Endodermal cell (in vitro differentiated cells): Measurements from ENCODE around the gene RALGAPA2. TPM values are rescaled to one million over a fixed set of nuclear protein-coding genes. Genes with fewer than 3 reads are reported as not detected.

ENCODE experiments used
- DNase-seq: peaks from one replicate; pipeline ENCODE4 v3.0.0-alpha.2; 2017
- H3K27ac ChIP-seq: 2 replicates; pipeline ENCODE4 v1.5.1; 2013; ENCODE audit warnings: mild to moderate bottlenecking, low read depth, low read length, moderate library complexity
- H3K27me3 ChIP-seq: 2 replicates; pipeline ENCODE4 v1.6.1; 2013; ENCODE audit warnings: mild to moderate bottlenecking, low read length, moderate library complexity; ENCODE audit not compliant: insufficient read depth, control insufficient read depth, poor library complexity, severe bottlenecking
- H3K36me3 ChIP-seq: 2 replicates; pipeline ENCODE4 v1.7.0; 2013; ENCODE audit warnings: mild to moderate bottlenecking, low read length, moderate library complexity; ENCODE audit not compliant: control insufficient read depth, insufficient read depth
- H3K4me1 ChIP-seq: one replicate; pipeline ENCODE4 v1.7.0; 2013; ENCODE audit warnings: low read length; ENCODE audit not compliant: control insufficient read depth, insufficient read depth
- H3K4me3 ChIP-seq: 2 replicates; pipeline ENCODE4 v1.5.1; 2013; ENCODE audit warnings: mild to moderate bottlenecking, low read length, moderate library complexity
- H3K9ac ChIP-seq: 2 replicates; pipeline ENCODE4 v1.6.1; 2013; ENCODE audit warnings: mild to moderate bottlenecking, low read length, moderate library complexity; ENCODE audit not compliant: poor library complexity, severe bottlenecking; ENCODE audit errors: extremely low read depth
- H3K9me3 ChIP-seq: 2 replicates; pipeline ENCODE4 v1.6.1; 2013; ENCODE audit warnings: mild to moderate bottlenecking, low read length, moderate library complexity; ENCODE audit not compliant: control insufficient read depth
- H3K27ac Mint-ChIP-seq: 2 replicates; pipeline ENCODE4 v1.8.0; 2020; ENCODE audit warnings: mixed read lengths
- H3K27me3 Mint-ChIP-seq: 2 replicates; pipeline ENCODE4 v1.8.0; 2021; ENCODE audit warnings: mild to moderate bottlenecking, mixed read lengths; ENCODE audit not compliant: insufficient read depth
- H3K36me3 Mint-ChIP-seq: 2 replicates; pipeline ENCODE4 v1.8.0; 2020; ENCODE audit warnings: low read depth, mixed read lengths
- H3K4me1 Mint-ChIP-seq: 2 replicates; pipeline ENCODE4 v1.8.0; 2020; ENCODE audit warnings: mixed read lengths
- H3K4me3 Mint-ChIP-seq: 2 replicates; pipeline ENCODE4 v1.8.0; 2020; ENCODE audit warnings: mild to moderate bottlenecking, moderate library complexity, mixed read lengths
- H3K9me3 Mint-ChIP-seq: 2 replicates; pipeline ENCODE4 v1.8.0; 2020; ENCODE audit warnings: mild to moderate bottlenecking, mixed read lengths
- WGBS, 2 experiments: methylation state at CpG; one replicate each; pipeline versions ENCODE4 v1.1.5 to v1.1.7; 2013; ENCODE audit warnings: missing lambda C conversion rate in 2 of 2, mixed read lengths in 1 of 2; ENCODE audit not compliant: insufficient coverage in 1 of 2, insufficient read length in 1 of 2; 5-methylcytosine and 5-hydroxymethylcytosine counted together
- total RNA-seq, 2 donors: library from RNA; stranded (reverse); fragmentation: NEBNext Ultra II Directional in 1 of 2; extraction: Animal tissue kit (Norgen Biotek cat#: 25700) in 1 of 2; gene quantifications; 2 replicates in 1 of 2; 3 replicates in 1 of 2; pipeline ENCODE4 v1.2.1, GENCODE V29; 2021
- TF ChIP-seq, protein P1 (sequence below): fragments of 200-600 bp; sonication (generic); conservative IDR thresholded peaks from 2 replicates; pipeline ENCODE4 v1.5.0; 2021; ENCODE audit warnings: antibody characterized with exemption, mild to moderate bottlenecking

Gene RALGAPA2
- total RNA-seq, 2 donors from 2014 or later, result 19.5 to 24.6 TPM

DNA sequence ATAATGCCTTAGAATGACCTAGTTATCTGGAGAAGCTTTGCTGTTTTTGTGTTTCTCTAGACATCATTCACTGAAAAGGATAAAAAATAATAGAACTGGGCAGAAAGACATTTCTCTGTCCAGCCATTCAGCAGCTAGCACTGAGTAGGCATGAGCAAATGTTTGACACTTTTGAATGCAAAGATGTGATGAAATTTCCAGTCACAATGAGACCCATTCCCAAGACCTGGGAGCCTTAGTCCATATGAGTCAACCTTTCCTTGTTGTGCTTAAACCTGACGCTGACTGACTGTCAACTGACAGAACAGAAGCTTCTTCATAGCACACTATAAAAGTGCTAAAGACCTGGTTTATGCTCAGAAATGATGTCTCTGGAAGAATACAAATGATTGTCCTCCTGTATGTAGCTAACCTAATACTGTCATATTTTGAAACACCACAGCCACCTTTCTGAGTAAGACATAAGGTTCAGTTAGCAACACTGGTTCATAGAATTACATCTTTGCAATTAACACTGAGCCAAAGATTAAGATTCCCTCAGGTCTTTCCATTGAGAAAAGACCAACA is 17.1 kb downstream of the RALGAPA2 start:
- DNase-seq, result no peak
- no peaks in the 10 kb centered on the region for H3K36me3 Mint-ChIP-seq
- no peaks in the 10 kb centered on the region for H3K27me3 Mint-ChIP-seq
- Histone ChIP-seq H3K36me3 (no peaks in the 10 kb centered on the region), H3K4me3 (no peak overlapping the region), H3K4me1 (no peaks in the 10 kb centered on the region), H3K9me3 (no peaks in the 10 kb centered on the region), H3K27me3 (no peaks in the 10 kb centered on the region), H3K9ac (no peak overlapping the region), H3K27ac (no peak overlapping the region)
- H3K4me3 Mint-ChIP-seq, result no peak overlapping the region
- no peaks in the 10 kb centered on the region for H3K9me3 Mint-ChIP-seq
- WGBS, 2 experiments, result 80 to 95% methylated on average over 1 of the region's 1 CpG
- H3K4me1 Mint-ChIP-seq, result no peaks in the 10 kb centered on the region
- TF ChIP-seq, protein P1, sequence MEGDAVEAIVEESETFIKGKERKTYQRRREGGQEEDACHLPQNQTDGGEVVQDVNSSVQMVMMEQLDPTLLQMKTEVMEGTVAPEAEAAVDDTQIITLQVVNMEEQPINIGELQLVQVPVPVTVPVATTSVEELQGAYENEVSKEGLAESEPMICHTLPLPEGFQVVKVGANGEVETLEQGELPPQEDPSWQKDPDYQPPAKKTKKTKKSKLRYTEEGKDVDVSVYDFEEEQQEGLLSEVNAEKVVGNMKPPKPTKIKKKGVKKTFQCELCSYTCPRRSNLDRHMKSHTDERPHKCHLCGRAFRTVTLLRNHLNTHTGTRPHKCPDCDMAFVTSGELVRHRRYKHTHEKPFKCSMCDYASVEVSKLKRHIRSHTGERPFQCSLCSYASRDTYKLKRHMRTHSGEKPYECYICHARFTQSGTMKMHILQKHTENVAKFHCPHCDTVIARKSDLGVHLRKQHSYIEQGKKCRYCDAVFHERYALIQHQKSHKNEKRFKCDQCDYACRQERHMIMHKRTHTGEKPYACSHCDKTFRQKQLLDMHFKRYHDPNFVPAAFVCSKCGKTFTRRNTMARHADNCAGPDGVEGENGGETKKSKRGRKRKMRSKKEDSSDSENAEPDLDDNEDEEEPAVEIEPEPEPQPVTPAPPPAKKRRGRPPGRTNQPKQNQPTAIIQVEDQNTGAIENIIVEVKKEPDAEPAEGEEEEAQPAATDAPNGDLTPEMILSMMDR, result no peak
- H3K27ac Mint-ChIP-seq, result no peak overlapping the region

DNA sequence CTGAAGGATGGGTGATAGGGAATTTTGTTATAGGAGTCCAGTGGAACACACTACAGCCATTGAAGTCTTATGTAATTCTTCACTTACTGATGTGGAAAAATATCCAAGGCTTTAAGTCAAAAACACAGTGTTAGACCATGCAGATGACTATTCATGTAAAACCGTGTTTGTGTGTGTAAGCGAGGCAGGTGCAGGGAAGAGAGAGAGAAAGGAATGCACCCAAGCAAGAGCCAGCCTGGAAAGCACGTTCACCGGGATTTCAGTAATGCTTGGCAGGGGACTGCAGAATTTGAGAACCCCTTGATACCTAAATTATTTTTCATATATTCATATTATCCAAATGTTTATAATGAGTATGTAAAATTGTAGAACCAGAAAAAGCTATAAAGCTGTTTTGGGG is 17.9 kb downstream of the RALGAPA2 start:
- Histone ChIP-seq H3K9ac (no peak overlapping the region), H3K27ac (no peak overlapping the region), H3K9me3 (no peaks in the 10 kb centered on the region), H3K27me3 (no peaks in the 10 kb centered on the region), H3K36me3 (no peaks in the 10 kb centered on the region), H3K4me3 (no peak overlapping the region), H3K4me1 (no peaks in the 10 kb centered on the region)
- Mint-ChIP-seq H3K4me3 (no peak overlapping the region), H3K27me3 (no peaks in the 10 kb centered on the region), H3K9me3 (no peaks in the 10 kb centered on the region), H3K36me3 (no peaks in the 10 kb centered on the region), H3K4me1 (no peaks in the 10 kb centered on the region), H3K27ac (no peak overlapping the region)
- TF ChIP-seq, protein P1, result no peak
- 86% methylated on average over 3 of the region's 4 CpGs; no CpG with 5 or more reads in 1 of the 2 experiments for WGBS, 2 experiments
- no peak for DNase-seq

DNA sequence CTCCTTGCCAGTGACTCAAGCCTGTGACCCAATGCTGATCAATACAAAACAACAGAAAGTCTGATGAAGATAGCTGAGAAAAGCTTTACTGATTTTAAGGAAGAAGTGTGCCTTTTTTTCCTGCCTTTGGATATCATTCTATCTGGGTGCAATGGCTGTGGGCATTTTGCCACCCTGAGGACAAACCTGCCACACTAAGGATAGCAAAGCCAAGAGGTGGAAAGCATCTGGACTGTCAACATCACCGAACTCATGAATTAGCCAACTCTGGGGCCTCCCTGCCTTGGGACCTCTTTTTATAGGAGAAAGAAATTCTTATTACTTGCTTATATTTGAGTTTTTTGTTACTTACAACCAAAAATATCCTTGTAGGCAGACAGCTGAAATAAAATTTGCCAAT is 19.9 kb downstream of the RALGAPA2 start:
- TF ChIP-seq, protein P1, result no peak

More for the DNA sequence above, 19.9 kb downstream of the RALGAPA2 start:
- Histone ChIP-seq H3K9me3 (no peaks in the 10 kb centered on the region), H3K36me3 (no peaks in the 10 kb centered on the region), H3K4me3 (no peak overlapping the region), H3K4me1 (no peaks in the 10 kb centered on the region), H3K27me3 (no peaks in the 10 kb centered on the region), H3K9ac (no peak overlapping the region), H3K27ac (no peak overlapping the region)
- Mint-ChIP-seq H3K27ac (peak overlapping the region; percentile 46), H3K9me3 (no peaks in the 10 kb centered on the region), H3K36me3 (no peaks in the 10 kb centered on the region), H3K27me3 (no peaks in the 10 kb centered on the region), H3K4me1 (peaks cover 5% of the 10 kb centered on the region), H3K4me3 (no peak overlapping the region)
- DNase-seq, result no peak
- whole genome bisulfite sequencing, 2 experiments, result 78% methylated on average over 1 of the region's 1 CpG; no CpG with 5 or more reads in 1 of the 2 experiments
